ENCODE data around the gene STK35. TPM values are rescaled to one million over a fixed set of nuclear protein-coding genes. Genes with fewer than 3 reads are reported as not detected.

STK35 gene
- total and polyA plus RNA-seq, 9 of the 15 experiments (the other 6 are each of a cell fraction or from before 2014, with no cell fraction given) = 1.0 to 11.0 (median 6.3) TPM

DNA sequence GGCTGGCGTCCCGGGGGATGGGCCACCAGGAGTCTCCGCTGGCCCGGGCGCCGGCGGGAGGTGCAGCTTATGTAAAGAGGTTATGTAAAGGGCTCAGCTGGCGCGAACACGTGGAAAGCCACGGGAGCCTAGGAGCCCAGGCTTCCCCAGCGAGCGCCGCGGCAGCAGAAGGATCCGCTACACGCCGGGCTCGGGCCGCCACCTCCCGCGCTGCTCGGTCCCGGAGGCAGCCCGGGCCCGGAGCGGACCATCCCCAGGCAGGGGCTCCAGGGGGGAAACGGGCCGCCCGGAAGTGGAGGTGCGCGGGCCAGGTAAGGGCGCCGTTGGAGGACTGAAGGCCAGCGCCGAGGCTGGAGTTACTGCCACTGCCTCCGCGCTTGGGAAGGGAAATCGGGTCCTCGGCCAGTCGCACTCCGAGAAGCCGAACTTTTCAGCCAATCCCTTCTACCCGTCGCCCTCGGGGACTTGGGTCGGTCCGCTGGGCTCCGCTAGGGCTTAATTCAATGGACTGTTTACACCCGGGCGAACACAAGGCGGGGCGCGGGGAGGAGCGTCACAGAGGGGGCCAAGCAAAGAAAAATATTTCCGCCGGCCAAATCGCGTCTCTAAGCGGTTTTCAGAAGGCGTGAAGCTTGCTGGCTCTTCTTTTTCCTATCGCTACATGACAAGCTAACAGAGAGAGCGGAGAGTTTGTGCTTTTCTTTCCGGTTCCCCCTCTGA lies 398 bp downstream of the STK35 start (continued):
- TF ChIP-seq BCL6 (CRISPR knock-in tag; IDR thresholded peaks at IDR 0.05) = no peak
- TF ChIP-seq PYGO2 (tag; IDR thresholded peaks at IDR 0.05) = no peak
- peak in 1 of 2 experiments; percentile 78; a peak in 2 of 4 replicates for TF ChIP-seq ZNF639 (CRISPR knock-in tag; conservative IDR thresholded peaks at IDR 0.05 in 1 of 2, IDR thresholded peaks at IDR 0.05 in 1 of 2)
- TF ChIP-seq ARNT (IDR thresholded peaks at IDR 0.05) = peak; percentile 51 to 61; a peak in 2 of 4 replicates
- no peak for TF ChIP-seq GATAD2A (IDR thresholded peaks at IDR 0.05)
- peak in 1 of 2 experiments; percentile 81 for TF ChIP-seq NCOA2 (IDR thresholded peaks at IDR 0.05; ENCODE audit: partially characterized antibody in 2 of 2)
- TF ChIP-seq CREM (IDR thresholded peaks at IDR 0.05; ENCODE audit: low read depth) = peak; percentile 50
- TF ChIP-seq, protein P1, sequence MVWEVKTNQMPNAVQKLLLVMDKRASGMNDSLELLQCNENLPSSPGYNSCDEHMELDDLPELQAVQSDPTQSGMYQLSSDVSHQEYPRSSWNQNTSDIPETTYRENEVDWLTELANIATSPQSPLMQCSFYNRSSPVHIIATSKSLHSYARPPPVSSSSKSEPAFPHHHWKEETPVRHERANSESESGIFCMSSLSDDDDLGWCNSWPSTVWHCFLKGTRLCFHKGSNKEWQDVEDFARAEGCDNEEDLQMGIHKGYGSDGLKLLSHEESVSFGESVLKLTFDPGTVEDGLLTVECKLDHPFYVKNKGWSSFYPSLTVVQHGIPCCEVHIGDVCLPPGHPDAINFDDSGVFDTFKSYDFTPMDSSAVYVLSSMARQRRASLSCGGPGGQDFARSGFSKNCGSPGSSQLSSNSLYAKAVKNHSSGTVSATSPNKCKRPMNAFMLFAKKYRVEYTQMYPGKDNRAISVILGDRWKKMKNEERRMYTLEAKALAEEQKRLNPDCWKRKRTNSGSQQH (CRISPR knock-in tag; IDR thresholded peaks at IDR 0.05) = no peak
- TF ChIP-seq, protein P2, sequence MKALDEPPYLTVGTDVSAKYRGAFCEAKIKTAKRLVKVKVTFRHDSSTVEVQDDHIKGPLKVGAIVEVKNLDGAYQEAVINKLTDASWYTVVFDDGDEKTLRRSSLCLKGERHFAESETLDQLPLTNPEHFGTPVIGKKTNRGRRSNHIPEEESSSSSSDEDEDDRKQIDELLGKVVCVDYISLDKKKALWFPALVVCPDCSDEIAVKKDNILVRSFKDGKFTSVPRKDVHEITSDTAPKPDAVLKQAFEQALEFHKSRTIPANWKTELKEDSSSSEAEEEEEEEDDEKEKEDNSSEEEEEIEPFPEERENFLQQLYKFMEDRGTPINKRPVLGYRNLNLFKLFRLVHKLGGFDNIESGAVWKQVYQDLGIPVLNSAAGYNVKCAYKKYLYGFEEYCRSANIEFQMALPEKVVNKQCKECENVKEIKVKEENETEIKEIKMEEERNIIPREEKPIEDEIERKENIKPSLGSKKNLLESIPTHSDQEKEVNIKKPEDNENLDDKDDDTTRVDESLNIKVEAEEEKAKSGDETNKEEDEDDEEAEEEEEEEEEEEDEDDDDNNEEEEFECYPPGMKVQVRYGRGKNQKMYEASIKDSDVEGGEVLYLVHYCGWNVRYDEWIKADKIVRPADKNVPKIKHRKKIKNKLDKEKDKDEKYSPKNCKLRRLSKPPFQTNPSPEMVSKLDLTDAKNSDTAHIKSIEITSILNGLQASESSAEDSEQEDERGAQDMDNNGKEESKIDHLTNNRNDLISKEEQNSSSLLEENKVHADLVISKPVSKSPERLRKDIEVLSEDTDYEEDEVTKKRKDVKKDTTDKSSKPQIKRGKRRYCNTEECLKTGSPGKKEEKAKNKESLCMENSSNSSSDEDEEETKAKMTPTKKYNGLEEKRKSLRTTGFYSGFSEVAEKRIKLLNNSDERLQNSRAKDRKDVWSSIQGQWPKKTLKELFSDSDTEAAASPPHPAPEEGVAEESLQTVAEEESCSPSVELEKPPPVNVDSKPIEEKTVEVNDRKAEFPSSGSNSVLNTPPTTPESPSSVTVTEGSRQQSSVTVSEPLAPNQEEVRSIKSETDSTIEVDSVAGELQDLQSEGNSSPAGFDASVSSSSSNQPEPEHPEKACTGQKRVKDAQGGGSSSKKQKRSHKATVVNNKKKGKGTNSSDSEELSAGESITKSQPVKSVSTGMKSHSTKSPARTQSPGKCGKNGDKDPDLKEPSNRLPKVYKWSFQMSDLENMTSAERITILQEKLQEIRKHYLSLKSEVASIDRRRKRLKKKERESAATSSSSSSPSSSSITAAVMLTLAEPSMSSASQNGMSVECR (CRISPR knock-in tag; IDR thresholded peaks at IDR 0.05) = peak; percentile 51
- TF ChIP-seq ELF4 (CRISPR knock-in tag; IDR thresholded peaks at IDR 0.05) = peak; percentile 74; the same call in 1 of the 2 replicates
- TF ChIP-seq KLF13 (tag; IDR thresholded peaks at IDR 0.05; ENCODE audit: borderline replicate concordance, low read depth) = no peak
- TF ChIP-seq HMGN3 (IDR thresholded peaks at IDR 0.05; ENCODE audit: borderline replicate concordance, extremely low read depth, insufficient read length, low read depth, low read length) = peak; percentile 43
- peak; percentile 27 for TF ChIP-seq TBP (optimal IDR thresholded peaks at IDR 0.05; ENCODE audit: low read depth, low read length)
- TF ChIP-seq ETV6 (IDR thresholded peaks at IDR 0.05; ENCODE audit: borderline replicate concordance in 1 of 2, low read depth in 2 of 2, low read length in 1 of 2) = no peak
- TF ChIP-seq ETV6 (CRISPR knock-in tag; IDR thresholded peaks at IDR 0.05; ENCODE audit: borderline replicate concordance) = 0 out of 2 replicates have a peak, but pooled peaks have one; percentile 7
